ENCODE results near the gene ARL4A.
A peak's percentile ranks its signal among the peaks of the same experiment; 100 is the strongest.

ARL4A gene

GRCh38 chr7:12719141-12719919 is 31.9 kb downstream of the ARL4A start:
- peaks cover 2% of the 10 kb centered on the region for H3K36me3 Mint-ChIP-seq
- H3K9me3 Mint-ChIP-seq: no peaks in the 10 kb centered on the region
- H3K4me3 Mint-ChIP-seq: no peak overlapping the region
- DNase-seq (ENCODE audit: low spot score in 2 of 2) (no peak), ATAC-seq (ENCODE audit: low read depth) (no peak)
- H3K27ac Mint-ChIP-seq: no peak overlapping the region
- no peaks in the 10 kb centered on the region for H3K4me1 Mint-ChIP-seq
- peaks cover 2% of the 10 kb centered on the region for H3K27me3 Mint-ChIP-seq

- Mint-ChIP-seq H3K36me3 (peaks cover 2% of the 10 kb centered on the region), H3K27ac (no peak overlapping the region), H3K27me3 (peaks cover 2% of the 10 kb centered on the region), H3K9me3 (no peaks in the 10 kb centered on the region), H3K4me1 (no peaks in the 10 kb centered on the region), H3K4me3 (no peak overlapping the region)
- DNase-seq (ENCODE audit: low spot score in 2 of 2) (no peak), ATAC-seq (ENCODE audit: low read depth) (no peak)
Observed at GRCh38 chr7:12719981-12720865, 32.8 kb downstream of the ARL4A start.

GRCh38 chr7:12721286-12721830 is 33.9 kb downstream of the ARL4A start:
- DNase-seq (ENCODE audit: low spot score in 2 of 2) (no peak), ATAC-seq (ENCODE audit: low read depth) (no peak)
- Mint-ChIP-seq H3K4me1 (no peaks in the 10 kb centered on the region), H3K36me3 (peaks cover 2% of the 10 kb centered on the region), H3K4me3 (no peak overlapping the region), H3K9me3 (no peaks in the 10 kb centered on the region), H3K27me3 (peaks cover 2% of the 10 kb centered on the region), H3K27ac (no peak overlapping the region)

- H3K9me3 Mint-ChIP-seq: no peaks in the 10 kb centered on the region
- H3K4me1 Mint-ChIP-seq: no peaks in the 10 kb centered on the region
- H3K27me3 Mint-ChIP-seq: peaks cover 2% of the 10 kb centered on the region
- ATAC-seq (ENCODE audit: low read depth) (no peak), DNase-seq (ENCODE audit: low spot score in 2 of 2) (no peak)
- H3K27ac Mint-ChIP-seq: no peak overlapping the region
- H3K4me3 Mint-ChIP-seq: no peak overlapping the region
- peaks cover 2% of the 10 kb centered on the region for H3K36me3 Mint-ChIP-seq
Observed at GRCh38 chr7:12722136-12722535, 34.7 kb downstream of the ARL4A start.

- Mint-ChIP-seq H3K4me1 (no peaks in the 10 kb centered on the region), H3K27me3 (peaks cover 2% of the 10 kb centered on the region), H3K36me3 (peaks cover 2% of the 10 kb centered on the region), H3K9me3 (no peaks in the 10 kb centered on the region), H3K27ac (no peak overlapping the region), H3K4me3 (no peak overlapping the region)
- no peak for DNase-seq (ENCODE audit: low spot score in 2 of 2)
- no peak for ATAC-seq (ENCODE audit: low read depth)
Observed at GRCh38 chr7:12722636-12723605, 35.5 kb downstream of the ARL4A start.

GRCh38 chr7:12725575-12726316 is 38.3 kb downstream of the ARL4A start:
- Mint-ChIP-seq H3K4me1 (no peaks in the 10 kb centered on the region), H3K9me3 (no peaks in the 10 kb centered on the region), H3K27ac (no peak overlapping the region), H3K27me3 (peaks cover 1% of the 10 kb centered on the region), H3K4me3 (no peak overlapping the region), H3K36me3 (peaks cover 2% of the 10 kb centered on the region)
- DNase-seq (ENCODE audit: low spot score in 2 of 2) (no peak), ATAC-seq (ENCODE audit: low read depth) (no peak)

GRCh38 chr7:12726908-12727307 is 39.5 kb downstream of the ARL4A start:
- ATAC-seq (ENCODE audit: low read depth) (no peak), DNase-seq (ENCODE audit: low spot score in 2 of 2) (no peak)
- H3K27ac Mint-ChIP-seq: no peak overlapping the region
- H3K36me3 Mint-ChIP-seq: peaks cover 2% of the 10 kb centered on the region
- H3K27me3 Mint-ChIP-seq: peaks cover 1% of the 10 kb centered on the region
- peaks cover 3% of the 10 kb centered on the region for H3K4me1 Mint-ChIP-seq
- no peaks in the 10 kb centered on the region for H3K9me3 Mint-ChIP-seq
- no peak overlapping the region for H3K4me3 Mint-ChIP-seq

- ATAC-seq (ENCODE audit: low read depth): no peak
- Mint-ChIP-seq H3K27me3 (peaks cover 1% of the 10 kb centered on the region), H3K4me3 (no peak overlapping the region), H3K9me3 (no peaks in the 10 kb centered on the region), H3K27ac (no peak overlapping the region), H3K36me3 (no peaks in the 10 kb centered on the region), H3K4me1 (peaks cover 3% of the 10 kb centered on the region)
- no peak for DNase-seq (ENCODE audit: low spot score in 2 of 2)
Observed at GRCh38 chr7:12727455-12728191, 40.2 kb downstream of the ARL4A start.

- Mint-ChIP-seq H3K4me1 (peaks cover 3% of the 10 kb centered on the region), H3K9me3 (no peaks in the 10 kb centered on the region), H3K4me3 (no peak overlapping the region), H3K36me3 (no peaks in the 10 kb centered on the region), H3K27ac (no peak overlapping the region), H3K27me3 (peaks cover under 1% of the 10 kb centered on the region)
- DNase-seq (ENCODE audit: low spot score in 2 of 2) (no peak), ATAC-seq (ENCODE audit: low read depth) (no peak)
Observed at GRCh38 chr7:12728192-12728538, 40.7 kb downstream of the ARL4A start.

GRCh38 chr7:12729112-12729511 is 41.7 kb downstream of the ARL4A start:
- Mint-ChIP-seq H3K36me3 (no peaks in the 10 kb centered on the region), H3K4me1 (peaks cover 3% of the 10 kb centered on the region), H3K9me3 (no peaks in the 10 kb centered on the region), H3K27ac (no peak overlapping the region), H3K27me3 (no peaks in the 10 kb centered on the region), H3K4me3 (no peak overlapping the region)
- ATAC-seq (ENCODE audit: low read depth) (no peak), DNase-seq (ENCODE audit: low spot score in 2 of 2) (no peak)

- Mint-ChIP-seq H3K9me3 (no peaks in the 10 kb centered on the region), H3K27me3 (no peaks in the 10 kb centered on the region), H3K27ac (no peak overlapping the region), H3K4me1 (peaks cover 3% of the 10 kb centered on the region), H3K36me3 (no peaks in the 10 kb centered on the region), H3K4me3 (no peak overlapping the region)
- ATAC-seq (ENCODE audit: low read depth) (no peak), DNase-seq (ENCODE audit: low spot score in 2 of 2) (no peak)
Observed at GRCh38 chr7:12730523-12730922, 43.1 kb downstream of the ARL4A start.

GRCh38 chr7:12731214-12731656 is 43.8 kb downstream of the ARL4A start:
- no peaks in the 10 kb centered on the region for H3K9me3 Mint-ChIP-seq
- no peak for DNase-seq (ENCODE audit: low spot score in 2 of 2)
- H3K36me3 Mint-ChIP-seq: no peaks in the 10 kb centered on the region
- no peak overlapping the region for H3K4me3 Mint-ChIP-seq
- H3K27me3 Mint-ChIP-seq: no peaks in the 10 kb centered on the region
- H3K4me1 Mint-ChIP-seq: peaks cover 3% of the 10 kb centered on the region
- peak; percentile 24 for ATAC-seq (ENCODE audit: low read depth)
- no peak overlapping the region for H3K27ac Mint-ChIP-seq
